HG03175 (cell line): ENCODE measurements around the gene PARK7.

Experiments
- ATAC-seq: cut with Tn5 transposase; IDR thresholded peaks from one replicate; pipeline ENCODE4 v1.9.1; 2021; ENCODE audit warnings: mild to moderate bottlenecking, moderate library complexity; ENCODE audit not compliant: unreplicated experiment

The PARK7 gene

GRCh38 chr1:7980984-7981383 lies 19.5 kb downstream of the PARK7 start:
- ATAC-seq: no peak

- no peak for ATAC-seq
Measured at GRCh38 chr1:7983086-7983778, 21.7 kb downstream of the PARK7 start.

- ATAC-seq: no peak
Measured at GRCh38 chr1:7984811-7985210, 23.3 kb downstream of the PARK7 start.

GRCh38 chr1:7985851-7986612 lies 24.5 kb downstream of the PARK7 start:
- no peak for ATAC-seq

- ATAC-seq: no peak
Measured at GRCh38 chr1:7987528-7987927, 26.0 kb downstream of the PARK7 start.

- ATAC-seq: no peak
Measured at GRCh38 chr1:7988576-7988975, 27.1 kb downstream of the PARK7 start.

GRCh38 chr1:7989762-7990428 lies 28.4 kb downstream of the PARK7 start:
- ATAC-seq: no peak

- ATAC-seq: no peak
Measured at GRCh38 chr1:7991504-7992440, 30.3 kb downstream of the PARK7 start.

GRCh38 chr1:7992885-7993284 lies 31.4 kb downstream of the PARK7 start:
- no peak for ATAC-seq

GRCh38 chr1:7993593-7994479 lies 32.3 kb downstream of the PARK7 start:
- ATAC-seq: peak; percentile 90

- ATAC-seq: no peak
Measured at GRCh38 chr1:7994827-7995226, 33.3 kb downstream of the PARK7 start.

- ATAC-seq: no peak
Measured at GRCh38 chr1:7995437-7995836, 33.9 kb downstream of the PARK7 start.

- ATAC-seq: no peak
Measured at GRCh38 chr1:8002329-8002910, 40.9 kb downstream of the PARK7 start.

GRCh38 chr1:8002921-8003320 lies 41.4 kb downstream of the PARK7 start:
- no peak for ATAC-seq

- no peak for ATAC-seq
Measured at GRCh38 chr1:8003438-8004112, 42.1 kb downstream of the PARK7 start.

- ATAC-seq: no peak
Measured at GRCh38 chr1:8004113-8004802, 42.7 kb downstream of the PARK7 start.

- no peak for ATAC-seq
Measured at GRCh38 chr1:8004803-8005573, 43.5 kb downstream of the PARK7 start.
